Mesenchymal stem cell (in vitro differentiated cells and primary cell): ENCODE measurements around the gene DNAH3.
"Not testable (repeated sequence)": the region's sequence is repeated elsewhere in the genome, so short reads cannot be mapped to it uniquely, and the experiment has no call there.

Experiments used
- DNase-seq: peaks from one replicate; pipeline ENCODE4 v3.0.0-alpha.2; 2013
- H2AFZ ChIP-seq: one replicate; pipeline ENCODE4 v1.6.1; 2013; ENCODE audit warnings: low read depth, mild to moderate bottlenecking, control low read depth, inconsistent platforms, low read length, moderate library complexity
- H2AK5ac ChIP-seq: 2 replicates; pipeline ENCODE4 v1.6.1; 2013; ENCODE audit warnings: low read length, moderate library complexity, mild to moderate bottlenecking, inconsistent platforms; ENCODE audit not compliant: severe bottlenecking
- H2BK120ac ChIP-seq: one replicate; pipeline ENCODE4 v1.6.1; 2013; ENCODE audit warnings: low read depth, mild to moderate bottlenecking, inconsistent platforms, low read length, moderate library complexity
- H2BK12ac ChIP-seq, 2 experiments: one replicate each; pipeline ENCODE4 v1.6.1; 2013; ENCODE audit warnings: inconsistent platforms in 2 of 2, low read length in 2 of 2, mild to moderate bottlenecking in 2 of 2, moderate library complexity in 2 of 2, control low read depth in 1 of 2
- H2BK15ac ChIP-seq: one replicate; pipeline ENCODE4 v1.6.1; 2013; ENCODE audit warnings: mild to moderate bottlenecking, low read depth, inconsistent platforms; ENCODE audit not compliant: poor library complexity, severe bottlenecking
- H2BK5ac ChIP-seq: 2 replicates; pipeline ENCODE4 v1.6.1; 2013; ENCODE audit warnings: low read depth, mild to moderate bottlenecking, low read length, control low read depth, inconsistent platforms; ENCODE audit not compliant: poor library complexity, severe bottlenecking
- H3K14ac ChIP-seq, 2 experiments: one replicate each; pipeline ENCODE4 v1.6.1; 2013; ENCODE audit warnings: inconsistent platforms in 2 of 2, low read length in 2 of 2, control low read depth in 1 of 2, mild to moderate bottlenecking in 1 of 2, moderate library complexity in 1 of 2
- H3K18ac ChIP-seq, 2 experiments: one replicate each; pipeline ENCODE4 v1.6.1; 2013; ENCODE audit warnings: inconsistent platforms in 2 of 2, low read length in 2 of 2, control low read depth in 1 of 2, low read depth in 1 of 2, mild to moderate bottlenecking in 1 of 2
- H3K23ac ChIP-seq, 2 experiments: one replicate each; pipeline ENCODE4 v1.6.1; 2013; ENCODE audit warnings: inconsistent platforms in 2 of 2, low read length in 2 of 2, mild to moderate bottlenecking in 2 of 2, moderate library complexity in 2 of 2, control low read depth in 1 of 2
- H3K27ac ChIP-seq: 2 replicates; pipeline ENCODE4 v1.5.1; 2013; ENCODE audit warnings: mild to moderate bottlenecking, moderate library complexity, low read length, control low read depth, inconsistent platforms; ENCODE audit not compliant: poor library complexity, severe bottlenecking
- H3K27me3 ChIP-seq, 2 experiments: 2 replicates each; pipeline versions ENCODE4 v1.6.1 to v1.7.0; 2013; ENCODE audit warnings: low read length in 2 of 2, mild to moderate bottlenecking in 2 of 2, moderate library complexity in 2 of 2, control low read depth in 1 of 2, inconsistent platforms in 1 of 2; ENCODE audit not compliant: control insufficient read depth in 1 of 2, insufficient read depth in 1 of 2
- H3K36me3 ChIP-seq, 2 experiments: 2 replicates each; pipeline versions ENCODE4 v1.6.1 to v1.7.0; 2013; ENCODE audit warnings: low read length in 2 of 2, control low read depth in 1 of 2, inconsistent platforms in 1 of 2, low read depth in 1 of 2, mild to moderate bottlenecking in 1 of 2; ENCODE audit not compliant: insufficient read depth in 2 of 2, control insufficient read depth in 1 of 2
- H3K4ac ChIP-seq, 2 experiments: one replicate each; pipeline ENCODE4 v1.6.1; 2013; ENCODE audit warnings: inconsistent platforms in 2 of 2, low read length in 2 of 2, mild to moderate bottlenecking in 2 of 2, moderate library complexity in 2 of 2, control low read depth in 1 of 2, low read depth in 1 of 2
- H3K4me1 ChIP-seq: 2 replicates; pipeline ENCODE4 v1.6.1; 2013; ENCODE audit warnings: low read depth, low read length, control low read depth; ENCODE audit not compliant: control insufficient read depth, insufficient read depth
- H3K4me2 ChIP-seq: 2 replicates; pipeline ENCODE4 v1.6.1; 2013; ENCODE audit warnings: low read length, mild to moderate bottlenecking, inconsistent platforms; ENCODE audit not compliant: poor library complexity, severe bottlenecking
- H3K4me3 ChIP-seq, 2 experiments: 2 replicates each; pipeline versions ENCODE4 v1.5.1 to v1.7.0; 2013; ENCODE audit warnings: low read length in 2 of 2, mild to moderate bottlenecking in 2 of 2, control low read depth in 1 of 2, low read depth in 1 of 2; ENCODE audit not compliant: insufficient read depth in 1 of 2
- H3K79me1 ChIP-seq: replicated peaks from 2 replicates; pipeline ENCODE4 v1.6.1; 2013; ENCODE audit warnings: mild to moderate bottlenecking, control low read depth, low read length, inconsistent platforms; ENCODE audit not compliant: poor library complexity, severe bottlenecking
- H3K9ac ChIP-seq: 2 replicates; pipeline ENCODE4 v1.7.0; 2013; ENCODE audit warnings: mild to moderate bottlenecking, low read length, moderate library complexity
- H3K9me3 ChIP-seq: 2 replicates; pipeline ENCODE4 v1.7.0; 2013; ENCODE audit warnings: mild to moderate bottlenecking, low read length; ENCODE audit not compliant: control insufficient read depth
- H4K8ac ChIP-seq: one replicate; pipeline ENCODE4 v1.6.1; 2013; ENCODE audit warnings: inconsistent platforms, mild to moderate bottlenecking, low read length, moderate library complexity
- H4K91ac ChIP-seq: one replicate; pipeline ENCODE4 v1.6.1; 2013; ENCODE audit warnings: mild to moderate bottlenecking, low read length, inconsistent platforms
- WGBS: methylation state at CpG from one replicate; pipeline ENCODE4 v1.1.7; 2013; ENCODE audit warnings: mixed read lengths; 5-methylcytosine and 5-hydroxymethylcytosine counted together

DNAH3 gene

GRCh38 chr16:20945575-20945875 is 205.1 kb downstream of the DNAH3 start:
- not testable (repeated sequence) for H3K4ac ChIP-seq, DNase-seq, H3K4me3 ChIP-seq

DNA sequence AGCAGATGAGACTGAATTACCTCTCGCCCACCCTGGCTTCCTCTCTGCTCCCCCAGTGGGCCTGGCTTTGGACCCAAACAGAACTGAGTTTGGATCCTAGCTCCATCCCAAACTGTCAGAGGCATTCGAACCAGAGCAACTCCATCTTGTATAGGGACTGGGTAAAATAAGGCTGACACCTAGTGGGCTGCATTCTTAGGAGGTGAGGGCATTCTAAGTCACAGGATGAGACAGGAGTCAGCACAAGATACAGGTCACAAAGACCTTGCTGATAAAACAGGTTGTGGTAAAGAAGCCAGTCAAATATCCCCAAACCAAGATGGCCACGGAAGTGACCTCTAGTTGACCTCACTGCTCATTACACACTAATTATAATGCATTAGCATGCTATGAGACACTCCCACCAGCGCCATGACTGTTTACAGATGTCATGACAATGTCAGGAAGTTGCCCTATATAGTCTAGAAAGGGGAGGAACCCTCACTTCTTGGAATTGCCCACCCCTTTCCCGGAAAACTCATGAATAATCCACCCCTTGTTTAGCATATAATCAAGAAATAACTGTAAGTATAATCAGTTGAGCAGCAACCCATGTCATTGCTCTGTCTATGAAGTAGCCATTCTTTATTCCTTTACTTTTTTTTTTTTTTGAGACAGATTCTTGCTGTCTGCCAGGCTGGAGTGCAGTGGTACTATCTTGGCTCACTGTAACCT is 205.6 kb downstream of the DNAH3 start:
- Histone ChIP-seq H3K23ac (no peak overlapping the region), H2BK15ac (no peak overlapping the region), H3K4me1 (no peaks in the 10 kb centered on the region), H3K9ac (no peak overlapping the region), H3K4me2 (no peak overlapping the region), H3K79me1 (no peaks in the 10 kb centered on the region), H2BK12ac (no peak overlapping the region), H3K36me3 (no peaks in the 10 kb centered on the region), H2BK120ac (no peak overlapping the region), H3K4ac (no peak overlapping the region), H3K27ac (no peak overlapping the region), H2BK5ac (no peak overlapping the region), H3K4me3 (no peak overlapping the region), H3K14ac (no peak overlapping the region), H4K8ac (no peak overlapping the region), H4K91ac (no peak overlapping the region), H3K9me3 (no peaks in the 10 kb centered on the region), H3K27me3 (peaks cover 0 to 2% of the 10 kb centered on the region in 2 experiments), H2AK5ac (no peak overlapping the region), H3K18ac (no peak overlapping the region), H2AFZ (no peak overlapping the region)
- WGBS: 89% methylated on average over 4 of the region's 5 CpGs
- peak; percentile 38 for DNase-seq

More at GRCh38 chr16:20945575-20945875, 205.1 kb downstream of the DNAH3 start:
- not testable (repeated sequence) for H4K91ac ChIP-seq, H2BK5ac ChIP-seq, H3K9ac ChIP-seq, H3K14ac ChIP-seq, H3K18ac ChIP-seq, H2BK12ac ChIP-seq, H3K27me3 ChIP-seq, H3K27ac ChIP-seq, H3K79me1 ChIP-seq, H2AFZ ChIP-seq, H4K8ac ChIP-seq, H3K36me3 ChIP-seq, H3K4me2 ChIP-seq, H2BK120ac ChIP-seq, H3K23ac ChIP-seq, H3K4me1 ChIP-seq, H2BK15ac ChIP-seq, H2AK5ac ChIP-seq, H3K9me3 ChIP-seq
- WGBS: 95% methylated on average over 9 of the region's 11 CpGs

- Histone ChIP-seq H3K27ac (no peak overlapping the region), H3K4me2 (no peak overlapping the region), H3K4ac (no peak overlapping the region), H2AK5ac (no peak overlapping the region), H2AFZ (no peak overlapping the region), H3K14ac (no peak overlapping the region), H3K79me1 (no peaks in the 10 kb centered on the region), H3K27me3 (no peaks in the 10 kb centered on the region), H3K4me3 (no peak overlapping the region), H3K18ac (no peak overlapping the region), H3K9me3 (no peaks in the 10 kb centered on the region), H3K9ac (no peak overlapping the region), H3K36me3 (no peaks in the 10 kb centered on the region), H3K4me1 (no peaks in the 10 kb centered on the region), H4K8ac (no peak overlapping the region), H2BK15ac (no peak overlapping the region), H2BK12ac (no peak overlapping the region), H2BK120ac (no peak overlapping the region), H3K23ac (no peak overlapping the region), H4K91ac (no peak overlapping the region), H2BK5ac (no peak overlapping the region)
- 59% methylated on average over 3 of the region's 4 CpGs for WGBS
- no peak for DNase-seq
Observed at GRCh38 chr16:20942256-20942655, 208.4 kb downstream of the DNAH3 start.

DNA sequence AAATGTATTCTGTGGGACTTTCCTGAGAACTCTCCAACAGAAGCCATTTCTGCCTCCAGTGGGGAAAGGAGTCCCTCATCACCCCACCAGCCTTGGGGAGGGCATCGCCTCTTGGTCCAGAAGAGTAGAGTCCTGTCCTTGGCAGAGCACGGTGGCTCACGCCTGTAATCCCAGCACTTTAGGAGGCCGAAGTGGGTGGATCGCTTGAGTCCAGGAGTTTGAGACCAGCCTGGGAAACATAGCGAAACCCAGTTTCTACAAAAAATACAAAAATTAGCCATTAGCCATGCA is 209.1 kb downstream of the DNAH3 start:
- DNase-seq: no peak

More for the DNA sequence above, 209.1 kb downstream of the DNAH3 start:
- no peak overlapping the region for H3K4ac ChIP-seq
- no peak overlapping the region for H3K9ac ChIP-seq
- H4K91ac ChIP-seq: no peak overlapping the region
- H3K4me1 ChIP-seq: no peaks in the 10 kb centered on the region
- H3K18ac ChIP-seq: no peak overlapping the region
- no peaks in the 10 kb centered on the region for H3K27me3 ChIP-seq
- no peak overlapping the region for H2AFZ ChIP-seq
- no peaks in the 10 kb centered on the region for H3K36me3 ChIP-seq
- H3K4me2 ChIP-seq: no peak overlapping the region
- H3K23ac ChIP-seq: no peak overlapping the region
- no peak overlapping the region for H2AK5ac ChIP-seq
- H4K8ac ChIP-seq: no peak overlapping the region
- H3K79me1 ChIP-seq: no peaks in the 10 kb centered on the region
- 98% methylated on average over 6 of the region's 6 CpGs for WGBS
- H3K9me3 ChIP-seq: no peaks in the 10 kb centered on the region
- no peak overlapping the region for H3K14ac ChIP-seq
- no peak overlapping the region for H2BK5ac ChIP-seq
- H2BK12ac ChIP-seq: no peak overlapping the region
- no peak overlapping the region for H2BK15ac ChIP-seq
- no peak overlapping the region for H3K27ac ChIP-seq
- H2BK120ac ChIP-seq: no peak overlapping the region
- no peak overlapping the region for H3K4me3 ChIP-seq
